ENCODE data around the gene CFAP221. TPM values are rescaled to one million over a fixed set of nuclear protein-coding genes. Genes with fewer than 3 reads are reported as not detected.

Gene CFAP221
- total RNA-seq, 1 donor from 2014 or later, result 0.45 TPM

DNA sequence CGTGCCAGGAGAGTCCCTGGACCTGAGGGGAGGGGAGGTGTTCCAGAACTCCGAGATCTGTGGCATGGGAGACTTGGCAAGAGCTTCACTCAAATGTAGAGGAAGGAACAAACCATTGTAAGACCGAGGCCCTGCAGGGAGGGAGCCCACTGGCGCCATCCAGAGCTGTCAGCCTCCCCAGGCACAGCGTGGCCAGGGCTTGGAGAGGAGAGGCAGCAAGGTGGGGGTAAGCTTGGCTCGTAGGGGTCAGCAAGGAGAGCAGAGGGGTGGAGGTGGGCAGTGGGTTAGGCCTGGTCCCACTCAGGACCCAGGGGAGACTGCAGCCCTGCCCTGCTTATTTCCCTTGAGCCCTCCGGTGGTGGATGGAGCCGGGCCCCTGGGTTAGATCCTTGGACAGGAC lies 138.3 kb downstream of the CFAP221 start:
- peaks cover 2% of the 10 kb centered on the region for H3K36me3 Mint-ChIP-seq (ENCODE audit: low read depth)
- H3K27me3 Mint-ChIP-seq (ENCODE audit: low read depth), result no peaks in the 10 kb centered on the region
- no peak overlapping the region for H3K27ac Mint-ChIP-seq (ENCODE audit: unreplicated experiment)
- no peak overlapping the region for H3K4me3 Mint-ChIP-seq (ENCODE audit: unreplicated experiment)
- H3K4me1 Mint-ChIP-seq (ENCODE audit: low read depth), result peaks cover 20% of the 10 kb centered on the region
- DNase-seq (ENCODE audit: low spot score), result no peak
- TF ChIP-seq, protein P1, sequence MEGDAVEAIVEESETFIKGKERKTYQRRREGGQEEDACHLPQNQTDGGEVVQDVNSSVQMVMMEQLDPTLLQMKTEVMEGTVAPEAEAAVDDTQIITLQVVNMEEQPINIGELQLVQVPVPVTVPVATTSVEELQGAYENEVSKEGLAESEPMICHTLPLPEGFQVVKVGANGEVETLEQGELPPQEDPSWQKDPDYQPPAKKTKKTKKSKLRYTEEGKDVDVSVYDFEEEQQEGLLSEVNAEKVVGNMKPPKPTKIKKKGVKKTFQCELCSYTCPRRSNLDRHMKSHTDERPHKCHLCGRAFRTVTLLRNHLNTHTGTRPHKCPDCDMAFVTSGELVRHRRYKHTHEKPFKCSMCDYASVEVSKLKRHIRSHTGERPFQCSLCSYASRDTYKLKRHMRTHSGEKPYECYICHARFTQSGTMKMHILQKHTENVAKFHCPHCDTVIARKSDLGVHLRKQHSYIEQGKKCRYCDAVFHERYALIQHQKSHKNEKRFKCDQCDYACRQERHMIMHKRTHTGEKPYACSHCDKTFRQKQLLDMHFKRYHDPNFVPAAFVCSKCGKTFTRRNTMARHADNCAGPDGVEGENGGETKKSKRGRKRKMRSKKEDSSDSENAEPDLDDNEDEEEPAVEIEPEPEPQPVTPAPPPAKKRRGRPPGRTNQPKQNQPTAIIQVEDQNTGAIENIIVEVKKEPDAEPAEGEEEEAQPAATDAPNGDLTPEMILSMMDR (IDR thresholded peaks at IDR 0.05), result no peak
- H3K9me3 Mint-ChIP-seq (ENCODE audit: low read depth), result peaks cover 5% of the 10 kb centered on the region

DNA sequence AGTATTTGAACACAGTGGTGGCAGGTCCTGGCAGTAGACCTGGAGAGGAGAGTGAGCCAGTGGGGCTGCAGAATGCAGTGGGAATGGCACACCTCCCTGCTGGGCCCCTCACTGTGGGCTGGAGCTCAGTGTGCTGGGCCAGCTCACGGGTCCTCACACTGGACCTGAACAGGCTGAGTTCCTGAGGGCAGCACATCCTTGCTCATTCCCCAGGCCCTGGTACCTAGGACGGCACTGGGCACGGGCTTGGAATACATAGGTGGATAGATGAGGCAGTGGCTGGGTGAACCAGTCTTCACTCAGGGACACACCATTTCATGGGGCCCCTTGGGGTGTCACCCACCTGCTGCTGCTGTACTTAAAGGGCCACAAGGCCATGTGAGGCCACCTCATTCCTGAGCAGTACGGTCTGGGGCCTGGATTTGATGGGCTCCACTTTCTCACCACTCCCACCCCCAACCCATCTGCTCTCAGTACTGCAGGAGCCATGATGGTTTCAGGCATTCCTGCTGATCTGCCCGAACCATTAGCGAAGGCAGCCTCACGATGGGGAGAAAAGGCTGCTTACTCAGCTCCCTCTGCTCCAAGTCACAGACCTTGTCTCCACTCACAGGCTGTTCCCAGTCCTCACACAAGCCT lies 138.9 kb downstream of the CFAP221 start:
- H3K4me3 Mint-ChIP-seq (ENCODE audit: unreplicated experiment), result no peak overlapping the region
- H3K27ac Mint-ChIP-seq (ENCODE audit: unreplicated experiment), result no peak overlapping the region
- H3K27me3 Mint-ChIP-seq (ENCODE audit: low read depth), result no peaks in the 10 kb centered on the region
- TF ChIP-seq, protein P1 (IDR thresholded peaks at IDR 0.05), result no peak
- peaks cover 5% of the 10 kb centered on the region for H3K9me3 Mint-ChIP-seq (ENCODE audit: low read depth)
- H3K4me1 Mint-ChIP-seq (ENCODE audit: low read depth), result peaks cover 20% of the 10 kb centered on the region
- peaks cover 2% of the 10 kb centered on the region for H3K36me3 Mint-ChIP-seq (ENCODE audit: low read depth)
- DNase-seq (ENCODE audit: low spot score), result no peak

DNA sequence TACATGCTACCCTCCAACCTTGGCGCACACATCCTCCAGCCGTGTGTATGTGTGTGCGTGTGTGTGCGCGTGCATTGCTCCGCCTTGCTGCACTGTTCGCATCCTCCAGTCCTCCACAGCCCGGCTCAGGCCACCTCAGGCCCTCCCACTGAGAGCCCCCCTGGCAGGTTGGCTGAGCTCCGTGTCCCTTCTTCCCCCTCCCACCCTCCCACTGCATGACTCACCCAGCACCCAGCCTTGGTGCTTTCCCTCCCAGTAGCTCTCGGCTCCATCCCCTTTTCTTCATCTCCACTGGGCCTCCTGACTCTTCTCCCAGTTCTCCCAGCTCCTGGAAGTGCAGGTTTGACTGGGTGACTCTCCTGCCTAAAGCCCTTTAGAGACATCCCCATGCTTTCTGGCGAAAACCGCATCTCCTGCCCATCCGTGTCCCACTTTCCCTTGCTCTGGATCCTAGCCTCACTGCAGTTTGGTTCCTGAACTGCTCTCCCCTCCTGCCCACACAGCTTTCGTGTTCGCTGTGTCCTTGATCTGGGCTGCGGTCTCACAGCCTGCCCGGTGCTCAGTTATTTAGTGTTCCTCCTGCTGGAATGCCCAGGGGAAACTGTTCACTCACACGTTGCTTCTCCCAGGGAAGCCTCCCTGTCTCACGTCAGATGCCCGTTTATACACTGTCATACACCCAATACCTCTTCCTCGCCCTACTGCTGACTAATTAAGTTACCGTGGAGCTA lies 139.6 kb downstream of the CFAP221 start:
- no peaks in the 10 kb centered on the region for H3K27me3 Mint-ChIP-seq (ENCODE audit: low read depth)
- no peak for DNase-seq (ENCODE audit: low spot score)
- H3K4me1 Mint-ChIP-seq (ENCODE audit: low read depth), result peaks cover 20% of the 10 kb centered on the region
- H3K27ac Mint-ChIP-seq (ENCODE audit: unreplicated experiment), result no peak overlapping the region
- H3K9me3 Mint-ChIP-seq (ENCODE audit: low read depth), result peaks cover 5% of the 10 kb centered on the region
- TF ChIP-seq, protein P1 (IDR thresholded peaks at IDR 0.05), result no peak
- peaks cover 2% of the 10 kb centered on the region for H3K36me3 Mint-ChIP-seq (ENCODE audit: low read depth)
- no peak overlapping the region for H3K4me3 Mint-ChIP-seq (ENCODE audit: unreplicated experiment)

DNA sequence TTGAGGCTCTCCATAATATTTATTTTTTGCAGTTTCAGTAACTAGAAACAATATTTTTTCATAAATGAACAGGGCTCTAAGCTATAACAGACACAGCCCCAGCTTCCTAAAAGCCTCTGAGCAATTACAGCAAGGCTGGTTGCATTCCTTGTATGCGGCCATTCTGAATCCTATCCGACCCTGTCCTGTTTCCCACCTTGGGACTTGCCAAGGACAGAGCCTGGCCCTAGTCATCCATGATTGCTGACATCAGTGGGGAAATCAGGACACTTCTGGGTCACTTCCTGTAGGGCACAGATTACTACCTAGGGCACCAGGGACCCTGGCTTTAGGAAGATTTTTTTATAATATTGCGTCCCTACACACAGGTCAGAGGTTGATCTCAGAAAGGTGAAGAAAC lies 140.3 kb downstream of the CFAP221 start:
- Mint-ChIP-seq H3K27ac (ENCODE audit: unreplicated experiment) (no peak overlapping the region), H3K36me3 (ENCODE audit: low read depth) (peaks cover 5% of the 10 kb centered on the region), H3K27me3 (ENCODE audit: low read depth) (no peaks in the 10 kb centered on the region), H3K4me3 (ENCODE audit: unreplicated experiment) (no peak overlapping the region), H3K4me1 (ENCODE audit: low read depth) (peaks cover 17% of the 10 kb centered on the region), H3K9me3 (ENCODE audit: low read depth) (peaks cover 5% of the 10 kb centered on the region)
- DNase-seq (ENCODE audit: low spot score), result no peak
- TF ChIP-seq, protein P1 (IDR thresholded peaks at IDR 0.05), result no peak

DNA sequence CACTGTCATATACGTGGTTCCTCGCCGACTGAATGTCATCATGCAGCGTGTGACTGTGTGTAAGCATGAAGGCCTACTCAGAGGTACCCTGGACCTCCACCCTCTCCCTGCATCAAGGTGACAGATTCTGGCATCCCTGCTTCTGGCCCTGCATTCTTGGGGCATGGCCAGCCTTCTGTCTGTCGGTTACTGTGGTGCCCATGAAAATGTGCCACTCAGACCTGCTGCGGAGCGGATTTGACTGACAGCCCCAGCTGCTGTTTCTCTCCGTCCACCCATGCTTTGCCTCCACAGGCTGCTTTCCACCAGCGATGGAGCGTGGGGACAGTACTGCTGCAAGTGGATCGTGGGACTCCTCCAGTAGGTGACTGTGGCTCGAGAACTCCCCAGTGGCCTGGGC lies 144.4 kb downstream of the CFAP221 start:
- Mint-ChIP-seq H3K27me3 (ENCODE audit: low read depth) (no peaks in the 10 kb centered on the region), H3K9me3 (ENCODE audit: low read depth) (peaks cover 5% of the 10 kb centered on the region), H3K4me1 (ENCODE audit: low read depth) (peaks cover 7% of the 10 kb centered on the region), H3K4me3 (ENCODE audit: unreplicated experiment) (no peak overlapping the region), H3K27ac (ENCODE audit: unreplicated experiment) (no peak overlapping the region), H3K36me3 (ENCODE audit: low read depth) (peaks cover 5% of the 10 kb centered on the region)
- DNase-seq (ENCODE audit: low spot score), result no peak
- TF ChIP-seq, protein P1 (IDR thresholded peaks at IDR 0.05), result no peak

Measured in chondrocyte (in vitro differentiated cells).